H1 (cell line): ENCODE results near the gene COLEC12.

Source experiments
- POLR2A ChIP-seq, 2 experiments: IDR thresholded peaks; 1 replicate in 1 of 2; 2 replicates in 1 of 2; pipeline ENCODE4 v1.6.1; 2011; ENCODE audit warnings: low read depth in 2 of 2, low read length in 2 of 2, mild to moderate bottlenecking in 2 of 2; ENCODE audit errors: control extremely low read depth in 1 of 2
- POLR2AphosphoS5 ChIP-seq: IDR thresholded peaks from 2 replicates; pipeline ENCODE4 v1.6.1; 2011; ENCODE audit warnings: low read depth, low read length
- SUZ12 ChIP-seq: fragments of 200-600 bp; sonication (generic); IDR thresholded peaks from 2 replicates; pipeline ENCODE4 v1.6.1; 2012; ENCODE audit warnings: mild to moderate bottlenecking, inconsistent platforms, low read length, moderate library complexity, mixed read lengths
- TBP ChIP-seq: IDR thresholded peaks from 2 replicates; pipeline ENCODE4 v1.6.1; 2011; ENCODE audit warnings: low read depth, low read length, improper control_type of control experiment
- TEAD4 ChIP-seq: IDR thresholded peaks from 2 replicates; pipeline ENCODE4 v1.6.1; 2012; ENCODE audit warnings: low read depth, low read length, inconsistent platforms, mixed read lengths

GRCh38 chr18:376311-376710 is 124.2 kb downstream of the COLEC12 start:
- TF ChIP-seq TEAD4 = no peak
- TF ChIP-seq POLR2AphosphoS5 = no peak
- no peak for TF ChIP-seq TBP
- no peak for TF ChIP-seq POLR2A (IDR thresholded peaks at IDR 0.05; ENCODE audit: control extremely low read depth in 1 of 2, low read depth in 2 of 2, low read length in 2 of 2)
- no peak for TF ChIP-seq SUZ12
